Epidermal melanocyte (primary cell): Measurements from ENCODE around the gene HRCT1.

Experiments used
- DNase-seq: peaks from one replicate; pipeline ENCODE4 v3.0.0; 2011; ENCODE audit warnings: low spot score; ENCODE audit not compliant: insufficient read length

Gene HRCT1

GRCh38 chr9:35940458-35941407 is 34.7 kb downstream of the HRCT1 start:
- DNase-seq, result no peak

DNA sequence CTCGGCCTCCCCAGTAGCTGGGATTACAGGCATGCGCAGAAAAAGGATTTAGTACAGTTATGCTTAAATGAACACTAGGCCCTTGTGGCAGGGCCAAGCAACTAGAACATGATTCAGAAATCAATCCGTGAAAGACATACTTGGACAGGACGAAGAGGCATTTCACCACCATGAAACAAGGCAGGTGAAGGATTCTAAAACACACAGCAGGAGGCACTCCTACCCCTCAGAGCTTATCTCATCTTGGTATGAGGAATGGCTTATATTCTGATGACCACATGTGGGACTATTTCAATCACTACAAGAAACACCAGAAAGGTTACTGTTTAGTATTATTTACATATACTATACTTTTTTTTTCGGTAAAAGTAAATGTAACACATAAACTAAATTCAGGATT is 36.3 kb downstream of the HRCT1 start:
- no peak for DNase-seq

DNA sequence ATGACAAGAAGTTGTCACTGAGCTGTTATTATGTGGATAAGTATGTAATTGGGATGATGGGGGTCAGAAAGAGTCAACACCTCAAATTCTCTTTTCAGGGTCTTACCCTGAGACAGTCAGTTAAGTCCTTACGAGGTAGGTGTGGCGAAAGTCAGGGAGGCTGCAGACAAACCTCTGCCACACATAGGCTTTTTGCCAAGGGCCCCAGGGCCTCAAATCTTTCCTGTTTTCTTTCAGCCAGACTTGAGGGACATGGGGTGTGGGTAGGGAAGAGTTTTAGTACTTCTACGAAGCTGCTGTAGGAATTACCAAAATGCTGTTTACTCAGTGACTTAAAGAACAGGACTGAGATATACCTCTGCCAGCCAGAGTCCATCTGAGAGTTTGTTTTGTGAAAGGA is 38.2 kb downstream of the HRCT1 start:
- no peak for DNase-seq

DNA sequence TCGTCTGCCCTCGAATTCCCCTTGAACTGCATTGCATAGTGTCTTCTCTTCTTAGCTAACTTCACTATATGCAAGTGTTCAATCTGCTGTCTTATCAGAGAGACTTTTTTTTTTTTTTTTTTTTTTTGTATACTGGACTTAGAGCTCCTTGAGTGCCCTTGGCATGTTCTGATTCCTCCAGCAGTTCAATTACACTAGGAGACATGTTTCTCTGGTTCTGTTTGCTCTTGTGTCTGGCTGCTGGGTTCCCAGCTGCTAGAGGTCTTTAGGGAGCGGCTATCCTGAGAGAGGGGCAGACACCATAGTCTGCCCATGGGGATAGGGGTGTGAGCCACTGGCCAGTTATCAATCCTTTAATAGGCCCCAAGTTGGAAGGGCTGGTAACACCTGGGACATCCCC is 38.8 kb downstream of the HRCT1 start:
- DNase-seq, result no peak

DNA sequence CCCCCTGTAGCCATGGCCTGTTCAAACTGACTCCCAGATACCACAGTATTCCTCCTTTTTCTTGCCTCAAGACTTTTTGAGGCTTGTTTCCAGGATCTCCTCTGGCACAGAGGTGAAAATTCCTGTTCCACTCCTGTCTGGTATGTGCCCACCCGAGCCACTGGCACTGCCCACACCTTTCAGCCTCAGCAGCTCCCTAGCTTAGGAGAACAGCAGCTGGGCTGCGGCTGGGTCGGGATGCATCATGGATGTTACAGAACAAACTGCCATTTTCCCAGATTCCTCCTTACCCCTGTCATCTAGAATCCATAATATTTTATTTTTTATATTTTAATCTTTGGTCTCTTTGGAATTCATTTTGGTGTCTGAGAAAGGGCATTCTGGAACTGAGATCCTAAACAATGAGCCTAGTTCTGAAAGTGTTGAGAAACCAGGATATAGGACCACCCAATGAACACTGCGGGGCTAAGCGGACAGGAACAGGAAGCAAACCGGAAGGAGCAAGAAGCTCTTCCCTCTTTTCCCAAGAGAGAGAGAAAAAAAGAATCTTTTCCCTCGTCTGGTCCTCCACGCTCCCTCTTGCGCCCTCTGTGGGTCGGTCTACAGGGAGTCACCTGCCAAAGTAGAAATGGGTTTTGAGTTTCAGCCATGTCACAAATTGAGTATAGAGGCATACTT is 39.5 kb downstream of the HRCT1 start:
- DNase-seq, result peak; percentile 86

DNA sequence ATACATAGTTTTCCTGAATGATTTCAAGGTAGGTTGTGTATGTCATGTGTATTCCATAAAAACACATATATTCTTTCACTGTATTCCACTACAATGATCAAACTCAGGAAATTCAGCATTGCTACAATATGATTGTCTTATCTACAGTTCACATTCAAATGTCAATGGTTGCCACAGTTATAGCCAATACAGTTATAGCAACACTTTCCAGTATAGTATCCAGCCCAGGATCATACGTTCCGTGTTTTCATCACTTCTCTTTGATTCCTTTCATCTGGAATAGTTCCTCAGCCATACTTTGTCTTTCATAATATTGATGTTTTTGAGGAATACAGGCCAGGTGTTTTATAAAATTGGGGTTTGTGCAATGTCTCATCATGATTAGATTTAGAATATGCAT is 42.4 kb downstream of the HRCT1 start:
- no peak for DNase-seq

- DNase-seq, result no peak
Observed at GRCh38 chr9:35948901-35949318, 42.9 kb downstream of the HRCT1 start.

- no peak for DNase-seq
Observed at GRCh38 chr9:35951736-35952135, 45.7 kb downstream of the HRCT1 start.

DNA sequence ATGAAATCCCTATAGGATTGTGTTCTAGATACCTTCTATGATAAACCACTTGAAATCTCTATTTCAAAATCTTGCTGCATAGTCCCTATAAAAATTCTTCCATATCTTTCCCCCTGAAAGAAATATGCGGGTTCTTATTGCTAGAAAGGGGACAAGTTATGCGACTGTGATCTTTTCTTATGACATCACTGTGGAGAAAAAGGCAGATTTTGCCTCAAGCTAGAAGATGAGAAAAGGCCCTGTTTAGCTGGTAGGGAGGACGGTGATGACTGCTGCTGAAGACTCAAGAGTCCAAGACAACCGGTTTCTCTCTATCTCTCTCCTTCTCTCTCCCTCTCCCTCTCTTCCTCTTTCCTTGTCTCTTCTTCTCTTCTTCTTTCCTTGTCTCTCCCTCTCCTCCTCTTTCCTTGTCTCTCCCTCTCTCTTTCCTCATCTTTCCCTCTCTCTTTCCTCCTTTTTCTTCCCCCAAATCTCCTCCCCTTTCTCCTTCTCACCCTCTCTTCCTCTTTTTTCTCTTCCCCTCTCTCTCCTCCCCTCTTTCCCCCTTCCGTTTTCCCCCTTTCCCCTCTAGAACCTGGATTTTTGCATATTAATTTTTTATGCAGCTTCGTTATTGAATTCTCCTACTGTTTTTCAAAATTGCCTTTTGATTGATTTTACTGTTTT is 46.7 kb downstream of the HRCT1 start:
- no peak for DNase-seq

DNA sequence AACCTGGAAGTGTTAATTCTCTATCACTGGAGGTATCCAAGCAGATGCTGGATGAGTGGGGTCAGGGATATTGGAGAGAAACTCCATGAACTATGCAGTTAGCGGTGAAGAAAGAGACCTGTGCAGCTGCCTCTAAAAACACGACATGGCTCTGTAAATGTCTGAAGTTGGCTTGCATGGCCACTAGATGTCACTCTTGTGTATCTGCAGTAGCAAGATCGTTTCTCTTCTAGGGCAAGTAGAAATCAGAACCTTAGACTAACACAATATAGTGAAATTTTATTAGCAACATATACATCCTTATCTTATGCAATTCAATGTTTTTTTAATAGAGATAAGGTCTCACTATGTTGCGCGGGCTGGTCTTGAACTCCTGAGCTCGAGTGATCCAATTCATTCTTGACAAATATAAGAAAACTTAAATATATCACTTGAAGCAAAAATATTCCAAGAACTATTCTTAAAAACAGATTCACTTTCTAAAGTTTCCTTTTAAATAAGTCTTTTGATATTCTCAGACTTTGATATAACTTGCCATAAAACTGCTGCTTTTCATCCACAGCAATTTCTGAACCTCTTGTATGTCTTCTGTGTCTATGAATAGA is 49.0 kb downstream of the HRCT1 start:
- DNase-seq, result no peak

DNA sequence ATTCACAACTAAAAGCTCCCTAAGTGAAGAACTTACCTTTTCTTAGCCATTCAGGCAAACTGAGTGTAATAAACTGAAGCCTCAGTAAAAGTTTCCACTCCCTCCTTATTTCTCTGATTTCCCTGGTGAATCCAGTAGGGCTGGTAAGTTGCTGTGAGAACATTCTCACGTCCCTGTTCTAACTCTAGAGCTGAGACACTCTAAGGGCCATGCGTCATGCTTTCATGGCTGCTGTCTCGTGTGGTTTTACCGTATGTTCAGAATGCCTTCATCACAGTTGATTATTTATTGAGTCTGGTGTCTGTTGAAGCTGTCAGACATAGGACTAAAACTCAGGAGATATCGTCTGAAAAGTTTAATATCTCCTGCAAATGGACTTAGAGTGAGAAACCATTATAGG is 50.6 kb downstream of the HRCT1 start:
- no peak for DNase-seq
